ENCODE measurements around the gene HLTF. TPM values are rescaled to one million over a fixed set of nuclear protein-coding genes. Genes with fewer than 3 reads are reported as not detected.

Gene HLTF
- total and polyA plus RNA-seq, 2 of the 4 experiments (the other 2 are of a cell fraction) = 12.6 to 39.1 TPM

DNA sequence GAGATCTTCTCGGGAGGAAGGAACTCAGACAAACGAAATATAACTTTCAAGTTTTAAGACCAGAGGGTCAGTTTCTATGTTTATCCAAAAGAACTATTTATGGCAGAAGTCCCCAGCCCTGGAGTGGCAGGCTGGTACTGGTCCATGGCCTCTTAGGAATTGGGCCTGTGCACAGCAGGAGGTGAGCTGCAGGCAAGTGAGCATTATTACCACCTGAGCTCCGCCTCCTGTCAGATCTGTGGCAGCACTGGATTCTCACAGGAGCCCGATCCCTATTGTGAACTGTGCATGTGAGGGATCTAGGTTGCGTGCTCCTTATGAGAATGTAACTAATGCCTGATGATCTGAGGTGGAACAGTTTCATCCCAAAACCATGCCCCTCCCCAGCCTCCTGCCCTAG, 28.8 kb upstream of the HLTF start:
- Histone ChIP-seq H2BK20ac (ENCODE audit: low read depth, low read length) (no peak overlapping the region), H2BK15ac (ENCODE audit: low read depth, low read length) (no peak overlapping the region), H3K9ac (ENCODE audit: low read depth, low read length) (no peak overlapping the region), H3K4me3 (ENCODE audit: insufficient read depth, low read depth, low read length) (no peak overlapping the region), H4K5ac (ENCODE audit: low read depth, low read length) (no peak overlapping the region), H2BK120ac (ENCODE audit: low read depth, low read length) (no peak overlapping the region), H3K4me2 (ENCODE audit: low read depth, low read length) (no peak overlapping the region), H3K14ac (replicated peaks; ENCODE audit: low read depth, low read length) (no peak overlapping the region), H2AK5ac (ENCODE audit: low read depth, low read length) (no peak overlapping the region), H3K18ac (ENCODE audit: low read depth, low read length) (no peak overlapping the region), H3K9me3 (ENCODE audit: control insufficient read depth, insufficient read depth, low read length) (no peaks in the 10 kb centered on the region), H4K8ac (ENCODE audit: low read depth in 2 of 2, low read length in 2 of 2) (no peak overlapping the region), H3K9me1 (ENCODE audit: insufficient read depth, low read length) (no peaks in the 10 kb centered on the region), H3K79me1 (ENCODE audit: low read depth in 1 of 2, low read length in 2 of 2) (no peaks in the 10 kb centered on the region), H2BK5ac (ENCODE audit: low read depth, low read length, poor library complexity, severe bottlenecking) (no peak overlapping the region), H3K27ac (ENCODE audit: insufficient read depth, low read length) (no peak overlapping the region), H3K23ac (ENCODE audit: low read depth, low read length) (no peak overlapping the region), H3K27me3 (ENCODE audit: control insufficient read depth, insufficient read depth, low read length) (no peaks in the 10 kb centered on the region), H4K91ac (ENCODE audit: insufficient read depth, low read depth, low read length) (no peak overlapping the region), H3K36me3 (ENCODE audit: control insufficient read depth, insufficient read depth, low read length) (no peaks in the 10 kb centered on the region), H4K20me1 (ENCODE audit: insufficient read depth, low read length) (no peaks in the 10 kb centered on the region), H2AK9ac (replicated peaks; ENCODE audit: low read depth, low read length, poor library complexity) (no peak overlapping the region), H2AFZ (replicated peaks; ENCODE audit: low read length, poor library complexity) (peak overlapping the region; percentile 13), H3K56ac (ENCODE audit: extremely low read depth, insufficient read depth, low read length) (no peak overlapping the region), H3K4ac (ENCODE audit: low read depth, low read length) (no peak overlapping the region), H3K4me1 (ENCODE audit: control insufficient read depth, insufficient read depth, low read length) (no peaks in the 10 kb centered on the region)
- BruUV-seq (replicated peaks) = no TSS peak
- dilution Hi-C loops (cut with HindIII; ENCODE audit: low sequenced_read_pairs, unreplicated experiment) = no loop called here
- in situ Hi-C loops (cut with MboI; ENCODE audit: low sequenced_read_pairs) = loop anchor here (5.0 to 25.0 kb wide), 4 partner anchors 157 to 597 kb away; no protein-coding TSS in a partner anchor
- intact Hi-C loops (cut with micrococcal nuclease) = no loop called here
- no CpG with 5 or more reads among the region's 5 CpGs for WGBS, 2 experiments (ENCODE audit: extremely low coverage in 2 of 2, insufficient read length in 1 of 2)
- DNase-seq (no peak), ATAC-seq (ENCODE audit: low read depth) (no peak)
- TF ChIP-seq POLR2A (IDR thresholded peaks at IDR 0.05; ENCODE audit: low read depth, low read length) = no peak
- no peak for TF ChIP-seq CEBPB (IDR thresholded peaks at IDR 0.05; ENCODE audit: low read depth, low read length)
- TF ChIP-seq, protein P1, sequence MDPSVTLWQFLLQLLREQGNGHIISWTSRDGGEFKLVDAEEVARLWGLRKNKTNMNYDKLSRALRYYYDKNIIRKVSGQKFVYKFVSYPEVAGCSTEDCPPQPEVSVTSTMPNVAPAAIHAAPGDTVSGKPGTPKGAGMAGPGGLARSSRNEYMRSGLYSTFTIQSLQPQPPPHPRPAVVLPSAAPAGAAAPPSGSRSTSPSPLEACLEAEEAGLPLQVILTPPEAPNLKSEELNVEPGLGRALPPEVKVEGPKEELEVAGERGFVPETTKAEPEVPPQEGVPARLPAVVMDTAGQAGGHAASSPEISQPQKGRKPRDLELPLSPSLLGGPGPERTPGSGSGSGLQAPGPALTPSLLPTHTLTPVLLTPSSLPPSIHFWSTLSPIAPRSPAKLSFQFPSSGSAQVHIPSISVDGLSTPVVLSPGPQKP (IDR thresholded peaks at IDR 0.05; ENCODE audit: borderline replicate concordance, low read depth, low read length) = no peak
- TF ChIP-seq RAD21 (IDR thresholded peaks at IDR 0.05; ENCODE audit: low read length) = no peak
- TF ChIP-seq MAZ (IDR thresholded peaks at IDR 0.05; ENCODE audit: borderline replicate concordance, low read depth, low read length) = no peak
- no peak for TF ChIP-seq CHD1 (IDR thresholded peaks at IDR 0.05; ENCODE audit: low read depth, low read length)
- no peak for TF ChIP-seq RFX5 (IDR thresholded peaks at IDR 0.05; ENCODE audit: low read depth, low read length)
- no peak for TF ChIP-seq BHLHE40 (IDR thresholded peaks at IDR 0.05; ENCODE audit: low read depth, low read length)
- TF ChIP-seq CTCF (conservative IDR thresholded peaks at IDR 0.05; ENCODE audit: low read depth, low read length) = no peak
- TF ChIP-seq MAFK (IDR thresholded peaks at IDR 0.05; ENCODE audit: low read depth, low read length) = no peak
- TF ChIP-seq FOS (IDR thresholded peaks at IDR 0.05; ENCODE audit: low read depth, low read length) = no peak
- no peak for TF ChIP-seq RCOR1 (IDR thresholded peaks at IDR 0.05; ENCODE audit: insufficient replicate concordance, low read length)
- no peak for TF ChIP-seq MXI1 (IDR thresholded peaks at IDR 0.05; ENCODE audit: borderline replicate concordance, low read depth, low read length)
- POLR2A ChIA-PET (ENCODE audit: unreplicated experiment) = no interaction called here
- CTCF ChIA-PET = no interaction called here

Data from IMR-90 (cell line).